Ishikawa (cell line): ENCODE data around the gene NUP85.

Experiments
- CEBPB ChIP-seq: IDR thresholded peaks from 2 replicates; pipeline ENCODE4 v1.6.1; 2012
- CREB1 ChIP-seq: IDR thresholded peaks from 2 replicates; pipeline ENCODE4 v1.6.1; 2012; ENCODE audit warnings: low read depth
- EGR1 ChIP-seq: IDR thresholded peaks from 2 replicates; pipeline ENCODE4 v1.6.1; 2012
- EP300 ChIP-seq: IDR thresholded peaks from 2 replicates; pipeline ENCODE4 v1.6.1; 2012; ENCODE audit warnings: borderline replicate concordance
- FOXM1 ChIP-seq: IDR thresholded peaks from 2 replicates; pipeline ENCODE4 v1.6.1; 2012; ENCODE audit warnings: low read depth, borderline replicate concordance
- MAX ChIP-seq: IDR thresholded peaks from 2 replicates; pipeline ENCODE4 v1.6.1; 2012
- NFIC ChIP-seq: IDR thresholded peaks from 2 replicates; pipeline ENCODE4 v1.6.1; 2012
- RAD21 ChIP-seq: IDR thresholded peaks from 2 replicates; pipeline ENCODE4 v1.6.1; 2012; ENCODE audit warnings: low read depth
- REST ChIP-seq: IDR thresholded peaks from 2 replicates; pipeline ENCODE4 v1.6.1; 2012; ENCODE audit warnings: low read depth, mild to moderate bottlenecking
- TAF1 ChIP-seq: IDR thresholded peaks from 2 replicates; pipeline ENCODE4 v1.6.1; 2012; ENCODE audit warnings: low read depth, mild to moderate bottlenecking
- TCF12 ChIP-seq: IDR thresholded peaks from 2 replicates; pipeline ENCODE4 v1.6.1; 2012; ENCODE audit warnings: low read depth
- TEAD4 ChIP-seq: IDR thresholded peaks from 2 replicates; pipeline ENCODE4 v1.6.1; 2012
- YY1 ChIP-seq: IDR thresholded peaks from 2 replicates; pipeline ENCODE4 v1.6.1; 2012; ENCODE audit warnings: low read depth
- ZBTB7A ChIP-seq: IDR thresholded peaks from 2 replicates; pipeline ENCODE4 v1.6.1; 2012; ENCODE audit warnings: low read depth
- TF ChIP-seq, protein P1 (sequence below): IDR thresholded peaks from 2 replicates; pipeline ENCODE4 v1.6.1; 2012

Gene NUP85

DNA sequence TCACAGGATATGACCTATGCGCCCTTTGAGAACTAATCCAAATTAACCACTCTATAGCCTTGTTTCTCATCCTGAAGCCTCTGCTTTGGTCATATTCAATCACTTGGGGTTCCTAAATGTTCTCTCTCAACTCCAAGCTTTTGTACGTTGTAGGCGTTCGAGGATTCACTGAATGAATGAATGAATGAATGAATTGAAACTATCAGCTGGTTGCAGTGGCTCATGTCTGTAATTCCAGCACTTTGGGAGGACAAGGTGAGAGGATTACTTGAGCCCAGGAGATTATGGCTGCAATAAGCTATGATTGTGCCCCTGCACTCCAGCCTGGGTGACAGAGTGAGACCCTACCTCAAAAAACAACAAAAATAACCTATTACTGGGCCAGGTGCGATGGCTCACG lies 16.9 kb upstream of the NUP85 start:
- TF ChIP-seq TCF12, result no peak
- TF ChIP-seq MAX, result no peak
- no peak for TF ChIP-seq ZBTB7A
- TF ChIP-seq CREB1, result no peak

DNA sequence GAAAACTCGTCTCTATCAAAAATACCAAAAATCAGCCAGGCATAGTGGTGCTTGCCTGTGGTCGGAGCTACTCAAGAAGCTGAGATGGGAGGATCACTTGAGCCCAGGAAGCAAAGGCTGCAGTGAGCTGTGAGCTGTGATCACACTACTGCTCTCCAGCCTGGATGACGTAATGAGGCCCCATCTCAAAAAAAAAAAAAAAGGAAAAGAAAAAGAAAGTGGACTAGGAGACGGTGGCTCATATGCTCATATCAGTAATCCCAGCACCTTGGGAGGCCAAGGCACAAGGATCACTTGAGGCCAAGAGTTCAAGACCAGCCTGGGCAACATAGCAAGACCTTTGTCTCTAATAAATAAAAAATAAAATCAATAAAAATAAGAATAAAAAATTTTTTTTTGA lies 13.9 kb upstream of the NUP85 start:
- TF ChIP-seq EGR1, result no peak
- no peak for TF ChIP-seq NFIC
- no peak for TF ChIP-seq YY1
- no peak for TF ChIP-seq EP300

GRCh38 chr17:75194879-75195278 lies 10.6 kb upstream of the NUP85 start:
- TF ChIP-seq CEBPB (no peak), ZBTB7A (no peak), MAX (no peak), NFIC (no peak), RAD21 (no peak), EGR1 (no peak), REST (no peak), EP300 (no peak), TCF12 (no peak)

GRCh38 chr17:75199886-75200618 lies 5.4 kb upstream of the NUP85 start:
- TF ChIP-seq NFIC, result no peak
- no peak for TF ChIP-seq CEBPB
- no peak for TF ChIP-seq EP300
- TF ChIP-seq ZBTB7A, result no peak
- TF ChIP-seq MAX, result no peak
- TF ChIP-seq FOXM1, result no peak
- no peak for TF ChIP-seq EGR1
- no peak for TF ChIP-seq CREB1
- TF ChIP-seq, protein P1, sequence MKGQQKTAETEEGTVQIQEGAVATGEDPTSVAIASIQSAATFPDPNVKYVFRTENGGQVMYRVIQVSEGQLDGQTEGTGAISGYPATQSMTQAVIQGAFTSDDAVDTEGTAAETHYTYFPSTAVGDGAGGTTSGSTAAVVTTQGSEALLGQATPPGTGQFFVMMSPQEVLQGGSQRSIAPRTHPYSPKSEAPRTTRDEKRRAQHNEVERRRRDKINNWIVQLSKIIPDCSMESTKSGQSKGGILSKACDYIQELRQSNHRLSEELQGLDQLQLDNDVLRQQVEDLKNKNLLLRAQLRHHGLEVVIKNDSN, result no peak
- no peak for TF ChIP-seq TAF1
- no peak for TF ChIP-seq TEAD4
- TF ChIP-seq TCF12, result no peak
- no peak for TF ChIP-seq YY1
- no peak for TF ChIP-seq RAD21
- no peak for TF ChIP-seq REST

- no peak for TF ChIP-seq TEAD4
- TF ChIP-seq ZBTB7A, result 0 out of 2 replicates have a peak, but pooled peaks have one; percentile 20
Measured at GRCh38 chr17:75205793-75206163, 299 bp downstream of the NUP85 start.

GRCh38 chr17:75207760-75208159 lies 2.3 kb downstream of the NUP85 start:
- TF ChIP-seq ZBTB7A (no peak), TAF1 (no peak)

DNA sequence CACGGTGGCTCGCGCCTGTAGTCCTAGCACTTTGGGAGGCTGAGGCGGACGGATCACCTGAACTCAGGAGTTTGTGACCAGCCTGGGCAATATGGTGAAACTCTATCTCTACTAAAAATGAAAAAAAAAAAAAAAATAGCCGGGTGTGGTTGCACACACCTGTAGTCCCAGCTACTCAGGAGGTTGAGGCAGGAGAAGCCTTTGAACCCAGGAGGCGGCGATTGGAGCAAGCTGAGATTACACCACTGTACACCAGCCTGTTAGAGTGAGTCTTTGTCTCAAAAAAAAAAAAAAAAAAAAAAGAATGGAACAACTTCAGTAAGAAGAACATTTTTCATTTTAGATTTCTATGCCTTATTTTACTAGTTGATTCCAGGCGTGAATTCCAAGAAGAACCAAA lies 2.7 kb downstream of the NUP85 start:
- no peak for TF ChIP-seq YY1
- no peak for TF ChIP-seq TAF1
- TF ChIP-seq, protein P1, result no peak
- TF ChIP-seq EGR1, result no peak
- TF ChIP-seq TCF12, result no peak
- no peak for TF ChIP-seq CREB1
- TF ChIP-seq EP300, result no peak
- no peak for TF ChIP-seq FOXM1
- no peak for TF ChIP-seq ZBTB7A
- TF ChIP-seq NFIC, result no peak
- TF ChIP-seq CEBPB, result no peak
- TF ChIP-seq MAX, result no peak
- TF ChIP-seq RAD21, result no peak
- no peak for TF ChIP-seq TEAD4
- TF ChIP-seq REST, result no peak
